Natural killer cell (primary cell): ENCODE measurements around the gene TRIM66. TPM values are rescaled to one million over a fixed set of nuclear protein-coding genes. Genes with fewer than 3 reads are reported as not detected.

Experiments used
- ATAC-seq, 3 donors: fragments of 150-1000 bp in 2 of 3; fragments of 200-7000 bp in 1 of 3; cut with Tn5 transposase; 1 replicate in 1 of 3; 2 replicates in 2 of 3; pipeline ENCODE4 v1.10.0; 2021; ENCODE audit warnings: mild to moderate bottlenecking in 2 of 3, moderate library complexity in 2 of 3
- DNase-seq, 2 donors: peaks; one replicate each; pipeline versions ENCODE4 v3.0.0 to v3.0.0-alpha.2; 2013 to 2021; ENCODE audit warnings: mixed read lengths in 1 of 2
- H3K27ac ChIP-seq: one replicate; pipeline ENCODE4 v1.5.1; 2013; ENCODE audit warnings: mild to moderate bottlenecking, low read length
- H3K27me3 ChIP-seq: one replicate; pipeline ENCODE4 v1.6.1; 2013; ENCODE audit warnings: low read length; ENCODE audit not compliant: control insufficient read depth, insufficient read depth
- H3K36me3 ChIP-seq: one replicate; pipeline ENCODE4 v1.6.1; 2013; ENCODE audit warnings: low read length; ENCODE audit not compliant: control insufficient read depth, insufficient read depth
- H3K4me1 ChIP-seq: one replicate; pipeline ENCODE4 v1.6.1; 2013; ENCODE audit warnings: low read length; ENCODE audit not compliant: control insufficient read depth, insufficient read depth
- H3K4me3 ChIP-seq: one replicate; pipeline ENCODE4 v1.5.1; 2013; ENCODE audit warnings: low read length
- H3K9me3 ChIP-seq: one replicate; pipeline ENCODE4 v1.6.1; 2013; ENCODE audit warnings: low read length; ENCODE audit not compliant: control insufficient read depth, insufficient read depth
- H3K27ac Mint-ChIP-seq, 2 donors: one replicate each; pipeline ENCODE4 v1.8.0; 2022; ENCODE audit warnings: mild to moderate bottlenecking in 2 of 2, mixed read lengths in 2 of 2, moderate library complexity in 1 of 2
- H3K27me3 Mint-ChIP-seq, 2 donors: one replicate each; pipeline ENCODE4 v1.8.0; 2022; ENCODE audit warnings: low read depth in 2 of 2, mixed read lengths in 2 of 2
- H3K36me3 Mint-ChIP-seq: one replicate; pipeline ENCODE4 v1.8.0; 2022; ENCODE audit warnings: mixed read lengths
- H3K4me1 Mint-ChIP-seq, 2 donors: one replicate each; pipeline ENCODE4 v1.8.0; 2022; ENCODE audit warnings: mixed read lengths in 2 of 2
- H3K4me3 Mint-ChIP-seq: one replicate; pipeline ENCODE4 v1.8.0; 2022; ENCODE audit warnings: mild to moderate bottlenecking, moderate library complexity, mixed read lengths
- H3K9me3 Mint-ChIP-seq, 2 donors: one replicate each; pipeline ENCODE4 v1.8.0; 2022; ENCODE audit warnings: mixed read lengths in 2 of 2
- WGBS: methylation state at CpG from one replicate; pipeline ENCODE4 v1.1.7; 2013; ENCODE audit warnings: missing lambda C conversion rate; ENCODE audit not compliant: insufficient coverage; 5-methylcytosine and 5-hydroxymethylcytosine counted together
- intact Hi-C: fragments of 100-400 bp; cut with micrococcal nuclease; formaldehyde crosslinking; loops from one replicate; pipeline ENCODE4 v1.14.2; 2022
- total RNA-seq, 4 donors: library from RNA; stranded (reverse); fragments of 120-200 nt in 1 of 4; gene quantifications; one replicate each; pipeline versions ENCODE4 v1.2.3 to v1.2.4, GENCODE V29; 2013 to 2022
- TF ChIP-seq, protein P1 (sequence below): fragments of 200-600 bp; IDR thresholded peaks from one replicate; pipeline ENCODE4 v1.8.0; 2022; ENCODE audit warnings: antibody characterized with exemption

TRIM66 gene
- total RNA-seq, 3 donors from 2014 or later (not counting 1 experiment from before 2014, with no cell fraction given): 13.7 to 24.4 (median 14.3) TPM

GRCh38 chr11:8719721-8720120 lies 37.3 kb upstream of the TRIM66 start:
- WGBS: 72% methylated on average over 3 of the region's 3 CpGs
- H3K4me3 ChIP-seq: no peak overlapping the region
- ATAC-seq (no peak), DNase-seq (no peak)
- peaks cover 0 to 11% of the 10 kb centered on the region in 2 donors for H3K4me1 Mint-ChIP-seq
- H3K27me3 Mint-ChIP-seq: no peaks in the 10 kb centered on the region
- no peak overlapping the region for H3K27ac Mint-ChIP-seq
- intact Hi-C loops: no loop called here
- H3K9me3 ChIP-seq: no peaks in the 10 kb centered on the region
- H3K27ac ChIP-seq: no peak overlapping the region
- H3K4me3 Mint-ChIP-seq: no peak overlapping the region
- no peaks in the 10 kb centered on the region for H3K4me1 ChIP-seq
- H3K36me3 ChIP-seq: no peaks in the 10 kb centered on the region
- no peaks in the 10 kb centered on the region for H3K27me3 ChIP-seq
- H3K9me3 Mint-ChIP-seq: no peaks in the 10 kb centered on the region
- TF ChIP-seq, protein P1, sequence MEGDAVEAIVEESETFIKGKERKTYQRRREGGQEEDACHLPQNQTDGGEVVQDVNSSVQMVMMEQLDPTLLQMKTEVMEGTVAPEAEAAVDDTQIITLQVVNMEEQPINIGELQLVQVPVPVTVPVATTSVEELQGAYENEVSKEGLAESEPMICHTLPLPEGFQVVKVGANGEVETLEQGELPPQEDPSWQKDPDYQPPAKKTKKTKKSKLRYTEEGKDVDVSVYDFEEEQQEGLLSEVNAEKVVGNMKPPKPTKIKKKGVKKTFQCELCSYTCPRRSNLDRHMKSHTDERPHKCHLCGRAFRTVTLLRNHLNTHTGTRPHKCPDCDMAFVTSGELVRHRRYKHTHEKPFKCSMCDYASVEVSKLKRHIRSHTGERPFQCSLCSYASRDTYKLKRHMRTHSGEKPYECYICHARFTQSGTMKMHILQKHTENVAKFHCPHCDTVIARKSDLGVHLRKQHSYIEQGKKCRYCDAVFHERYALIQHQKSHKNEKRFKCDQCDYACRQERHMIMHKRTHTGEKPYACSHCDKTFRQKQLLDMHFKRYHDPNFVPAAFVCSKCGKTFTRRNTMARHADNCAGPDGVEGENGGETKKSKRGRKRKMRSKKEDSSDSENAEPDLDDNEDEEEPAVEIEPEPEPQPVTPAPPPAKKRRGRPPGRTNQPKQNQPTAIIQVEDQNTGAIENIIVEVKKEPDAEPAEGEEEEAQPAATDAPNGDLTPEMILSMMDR: no peak
- H3K36me3 Mint-ChIP-seq: no peaks in the 10 kb centered on the region

GRCh38 chr11:8719211-8719649 lies 36.8 kb upstream of the TRIM66 start:
- Histone ChIP-seq H3K27ac (no peak overlapping the region), H3K4me1 (no peaks in the 10 kb centered on the region)
- H3K9me3 Mint-ChIP-seq: no peaks in the 10 kb centered on the region

GRCh38 chr11:8717876-8718753 lies 35.6 kb upstream of the TRIM66 start:
- TF ChIP-seq, protein P1: no peak
- H3K9me3 Mint-ChIP-seq: no peaks in the 10 kb centered on the region
- no peak overlapping the region for H3K27ac Mint-ChIP-seq
- H3K27me3 ChIP-seq: no peaks in the 10 kb centered on the region
- ATAC-seq (no peak), DNase-seq (no peak)
- H3K36me3 Mint-ChIP-seq: no peaks in the 10 kb centered on the region
- no peaks in the 10 kb centered on the region for H3K36me3 ChIP-seq
- no peaks in the 10 kb centered on the region for H3K27me3 Mint-ChIP-seq
- peaks cover 0 to 11% of the 10 kb centered on the region in 2 donors for H3K4me1 Mint-ChIP-seq
- H3K4me3 ChIP-seq: no peak overlapping the region
- no peak overlapping the region for H3K4me3 Mint-ChIP-seq
- no peaks in the 10 kb centered on the region for H3K4me1 ChIP-seq
- intact Hi-C loops: no loop called here
- H3K9me3 ChIP-seq: no peaks in the 10 kb centered on the region
- 69% methylated on average over 7 of the region's 11 CpGs for WGBS
- no peak overlapping the region for H3K27ac ChIP-seq

More at GRCh38 chr11:8719211-8719649, 36.8 kb upstream of the TRIM66 start:
- H3K9me3 ChIP-seq: no peaks in the 10 kb centered on the region
- Mint-ChIP-seq H3K27ac (no peak overlapping the region), H3K36me3 (no peaks in the 10 kb centered on the region), H3K27me3 (no peaks in the 10 kb centered on the region), H3K4me1 (peaks cover 0 to 11% of the 10 kb centered on the region in 2 donors), H3K4me3 (no peak overlapping the region)
- TF ChIP-seq, protein P1: no peak
- H3K4me3 ChIP-seq: no peak overlapping the region
- no peaks in the 10 kb centered on the region for H3K36me3 ChIP-seq
- ATAC-seq (no peak), DNase-seq (no peak)
- no peaks in the 10 kb centered on the region for H3K27me3 ChIP-seq
- 56% methylated on average over 2 of the region's 4 CpGs for WGBS
- intact Hi-C loops: no loop called here
